GM21515 (cell line): ENCODE results near the gene BCL11A.
"Not testable (repeated sequence)": the region's sequence is repeated elsewhere in the genome, so short reads cannot be mapped to it uniquely, and the experiment has no call there.

Experiments used
- ATAC-seq: cut with Tn5 transposase; IDR thresholded peaks from one replicate; pipeline ENCODE4 v1.9.1; 2021; ENCODE audit not compliant: unreplicated experiment

The BCL11A gene

DNA sequence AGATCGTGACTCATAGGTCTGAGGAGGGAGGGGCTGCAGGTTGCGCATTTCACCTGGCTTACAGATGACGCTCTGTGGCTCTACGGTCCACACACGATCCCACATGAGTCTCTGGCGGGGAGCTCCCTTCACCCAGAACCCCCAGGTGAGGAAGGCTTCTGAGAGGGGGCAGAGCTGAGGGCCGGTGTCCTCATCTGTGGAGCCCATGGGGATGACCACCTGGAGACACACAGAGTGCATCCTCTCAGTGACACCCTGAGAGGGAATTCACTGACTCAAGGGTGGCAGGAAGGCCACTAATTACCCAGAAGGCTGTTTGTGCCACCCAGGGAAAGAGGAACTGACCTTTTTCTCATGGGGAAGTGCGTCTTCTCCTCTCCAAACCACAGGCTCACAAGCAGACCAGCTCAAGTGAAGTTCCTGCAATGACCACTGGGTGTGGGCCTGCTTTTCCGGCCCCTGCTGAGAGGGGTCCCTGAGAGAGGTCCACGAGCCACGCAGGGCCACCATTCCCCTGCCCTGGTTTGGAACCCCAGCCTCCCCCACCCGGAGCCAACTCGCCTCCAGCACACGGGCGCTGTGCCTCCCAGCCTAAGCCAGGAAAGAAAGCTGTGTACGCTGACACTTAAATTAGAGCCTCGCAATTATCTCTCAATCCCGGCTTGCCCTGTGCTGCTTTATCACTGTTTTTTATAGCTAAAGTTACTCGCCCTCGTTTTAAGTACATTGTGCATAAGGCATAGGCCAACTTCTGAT, 114.1 kb downstream of the BCL11A start:
- peak; percentile 97 for ATAC-seq

DNA sequence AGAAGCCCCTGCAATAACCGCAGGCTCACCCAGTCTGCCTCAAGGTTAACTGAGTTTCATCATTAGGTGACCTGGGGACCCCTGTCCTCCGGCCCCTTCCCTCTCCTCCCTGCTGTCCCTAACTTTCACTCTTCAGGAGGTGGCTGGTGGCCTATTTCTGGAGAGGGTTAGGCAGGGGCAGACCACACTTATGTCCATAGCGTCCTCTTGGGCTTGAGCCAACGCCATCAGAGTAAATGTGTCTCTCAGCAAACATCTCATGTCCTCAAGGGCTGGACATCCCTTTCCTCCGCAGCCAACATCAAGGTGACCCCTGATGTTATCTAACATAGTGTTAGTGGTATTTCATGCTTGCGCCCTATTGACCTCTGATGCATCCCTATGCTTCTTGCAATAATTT, 114.8 kb downstream of the BCL11A start:
- ATAC-seq = no peak

DNA sequence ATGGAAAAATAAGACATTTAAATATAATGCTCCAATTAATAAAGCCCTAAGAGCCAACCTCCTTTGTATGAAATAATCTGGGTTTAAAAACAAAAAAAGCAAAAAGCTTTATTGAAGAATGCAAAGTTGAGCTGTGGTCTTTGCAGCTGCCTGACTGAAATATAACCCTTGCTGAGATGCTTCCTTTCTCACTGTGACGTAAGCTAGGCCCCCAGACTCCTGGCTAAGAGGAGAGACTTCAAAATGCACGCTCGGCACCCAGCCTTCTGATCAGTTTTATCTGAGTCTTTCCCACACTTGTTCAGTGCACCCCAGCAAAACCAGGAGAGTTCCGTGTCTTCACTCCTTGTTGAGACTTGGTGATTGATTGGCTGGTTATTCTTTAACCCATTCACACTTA, 115.3 kb downstream of the BCL11A start:
- no peak for ATAC-seq

DNA sequence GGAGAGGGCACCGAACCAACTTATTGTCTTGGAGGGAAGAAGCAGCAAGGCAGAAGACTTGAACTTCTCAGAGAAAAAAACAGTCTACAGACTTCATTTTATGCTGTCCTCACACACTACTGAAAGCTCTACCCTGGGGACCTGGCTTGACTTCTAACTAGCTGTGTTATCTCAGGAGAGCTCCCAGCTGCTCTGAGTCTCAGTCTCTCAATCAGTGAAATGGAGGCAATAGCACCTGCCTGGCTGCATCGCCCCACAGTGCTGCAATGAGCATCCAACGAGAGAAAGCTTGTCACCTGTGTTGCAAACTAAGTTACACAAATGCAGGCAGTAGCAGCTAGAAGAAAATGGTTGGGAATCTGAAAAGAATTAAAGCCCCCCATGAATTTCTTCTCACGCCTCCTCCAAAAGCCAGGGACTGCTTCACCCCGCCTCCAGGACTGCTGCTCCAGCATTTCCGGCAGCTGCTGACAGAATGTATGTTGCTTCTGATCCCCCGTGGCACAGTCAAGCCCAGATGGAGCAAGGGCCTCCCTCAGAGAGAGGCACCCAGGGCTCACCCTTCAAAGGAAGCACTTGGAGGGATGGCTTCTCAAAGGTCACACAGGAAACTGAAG, 116.3 kb downstream of the BCL11A start:
- no peak for ATAC-seq

DNA sequence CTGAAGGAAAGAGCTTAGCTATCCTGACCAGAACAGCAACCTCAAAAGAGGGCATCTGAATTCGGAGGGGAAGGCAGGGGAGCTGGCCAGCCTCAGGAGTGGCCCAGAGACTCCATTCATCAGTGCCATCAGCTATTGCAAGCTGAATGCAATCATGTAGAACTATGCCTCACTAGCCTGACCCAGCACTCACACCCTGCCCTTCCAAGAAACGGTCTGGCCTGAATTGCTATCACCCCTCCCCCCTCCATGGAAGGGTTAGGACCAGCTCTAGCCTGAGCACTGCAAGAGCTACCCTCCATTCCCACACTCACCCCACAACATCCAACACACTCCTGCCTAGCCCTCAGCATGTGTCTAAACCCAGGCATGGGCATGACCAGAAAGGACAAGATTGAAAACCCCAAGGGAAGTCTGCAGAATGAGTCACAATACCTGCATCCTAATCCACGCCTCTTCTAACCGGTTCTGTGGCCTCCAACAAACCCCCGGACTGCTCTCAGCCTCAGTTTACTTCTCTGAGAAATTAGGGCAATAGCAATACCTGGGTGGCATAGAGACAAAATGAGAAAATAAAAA, 120.3 kb downstream of the BCL11A start:
- ATAC-seq = no peak

DNA sequence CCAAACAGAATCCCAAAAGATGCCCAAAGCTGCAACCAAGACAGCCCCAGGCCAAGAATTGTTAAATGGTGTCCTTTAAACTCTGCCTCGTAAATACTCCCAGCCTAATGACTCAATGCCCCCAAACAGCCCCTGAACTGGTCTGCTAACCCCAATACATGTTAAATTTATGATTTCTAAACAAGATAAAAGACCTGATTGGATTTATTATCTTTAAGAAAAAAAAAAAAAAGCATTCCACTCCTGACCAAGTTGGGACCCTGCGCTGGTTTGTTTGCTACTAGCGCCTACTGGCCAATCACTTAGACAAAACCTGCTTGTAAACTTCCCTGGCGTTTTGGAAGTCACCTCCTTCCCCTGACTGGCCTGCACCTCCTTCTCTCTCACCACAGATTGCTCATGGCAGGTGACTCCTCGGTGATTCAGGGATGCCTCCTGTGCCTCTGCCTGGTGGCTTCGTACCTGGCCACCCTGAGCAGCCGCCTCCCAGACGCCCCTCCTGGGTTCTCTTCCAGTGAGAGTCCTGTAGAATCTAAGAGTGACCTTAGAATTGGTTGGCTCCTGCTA, 121.3 kb downstream of the BCL11A start:
- ATAC-seq = no peak

DNA sequence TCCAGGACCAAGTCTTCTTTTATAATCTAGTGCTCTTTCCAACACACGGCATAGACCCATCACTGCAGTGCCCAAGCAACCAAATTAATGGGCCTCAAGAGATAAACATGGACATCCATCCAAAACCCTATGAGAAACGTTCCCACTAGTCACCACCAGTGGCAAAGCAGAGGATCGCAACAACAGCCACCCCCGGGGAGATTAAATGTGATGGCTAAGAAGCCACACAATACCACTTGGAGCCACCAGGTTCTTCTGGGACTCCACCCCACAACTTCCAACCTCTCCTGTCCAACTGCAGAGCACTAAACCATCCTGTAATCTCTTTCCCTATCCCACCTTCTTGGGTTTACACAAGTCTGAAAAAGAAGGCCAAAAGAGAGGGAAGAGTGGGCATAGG, 123.8 kb downstream of the BCL11A start:
- no peak for ATAC-seq

DNA sequence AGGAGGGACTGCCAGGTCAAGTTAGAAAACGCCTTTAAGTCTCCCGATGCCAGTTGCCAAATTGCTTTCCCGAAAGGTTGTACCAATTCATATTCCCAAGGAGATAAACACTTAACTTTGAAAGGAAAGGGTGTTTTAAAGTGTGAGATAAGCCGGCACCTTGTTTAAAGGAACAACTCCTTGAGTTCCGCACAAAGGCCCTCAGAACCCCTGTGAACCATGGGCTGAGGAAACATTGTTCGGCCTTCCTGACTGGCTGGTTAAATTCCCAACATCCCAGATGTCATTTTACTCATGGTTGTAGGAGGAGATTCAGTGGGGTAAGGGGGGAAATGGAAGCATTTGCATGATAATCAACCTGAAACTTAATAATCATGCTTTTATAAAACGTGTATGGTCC, 126.6 kb downstream of the BCL11A start:
- ATAC-seq = no peak

DNA sequence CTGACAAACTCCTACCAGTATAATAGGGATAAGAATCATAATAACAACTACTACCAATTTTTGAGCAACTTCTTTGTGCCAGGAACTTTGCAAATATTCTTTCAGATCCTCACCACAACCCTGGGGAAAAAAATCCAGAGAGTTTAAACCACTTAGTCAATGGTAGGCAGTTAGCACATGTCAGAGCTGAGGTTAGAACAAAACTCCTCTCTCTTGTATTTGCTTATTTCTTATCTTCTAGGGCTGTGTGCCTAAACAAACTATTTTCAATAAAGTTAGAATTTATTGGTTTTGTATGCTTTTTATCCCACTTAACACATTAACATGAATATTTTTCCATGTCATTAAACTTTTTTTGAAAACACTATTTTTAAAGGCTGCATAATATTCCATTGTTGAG, 127.1 kb downstream of the BCL11A start:
- ATAC-seq = no peak

DNA sequence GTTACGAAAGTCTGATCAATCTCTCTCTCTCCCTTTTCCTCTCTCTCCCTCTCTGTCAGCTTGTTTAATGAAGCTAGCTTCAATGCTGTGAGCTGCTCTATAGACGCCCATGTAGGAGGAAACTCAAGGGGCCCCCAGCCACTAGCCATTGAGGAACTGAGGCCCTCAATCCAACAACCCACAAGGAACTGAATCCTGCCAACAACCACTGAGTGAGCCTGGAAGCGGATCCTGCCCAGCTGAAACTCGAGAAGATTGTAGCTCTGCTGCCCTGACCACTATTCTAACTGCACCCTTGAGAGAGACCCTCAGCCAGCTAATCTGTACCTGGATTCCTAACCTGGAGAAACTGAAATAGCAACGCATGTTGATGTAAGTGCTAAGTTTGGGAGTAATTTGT, 129.2 kb downstream of the BCL11A start:
- no peak for ATAC-seq

DNA sequence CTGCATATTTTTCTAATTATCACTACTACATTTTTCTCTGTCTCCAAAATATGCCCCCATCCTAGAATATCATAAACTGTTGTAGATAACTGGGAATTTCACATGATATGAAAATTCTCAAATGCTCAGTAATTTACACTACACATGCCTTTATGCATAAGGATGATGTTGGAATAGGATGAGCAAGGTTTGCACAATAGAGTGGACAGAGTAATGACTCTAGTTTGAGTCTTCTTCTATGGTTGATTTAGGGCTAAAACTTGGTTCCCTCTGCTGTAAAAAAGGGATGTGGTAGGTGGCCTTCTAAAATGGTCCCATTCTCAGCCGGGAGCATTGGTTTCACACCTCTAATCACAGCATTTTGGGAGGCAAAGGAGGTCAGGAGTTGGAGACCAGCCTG, 129.9 kb downstream of the BCL11A start:
- ATAC-seq = no peak

DNA sequence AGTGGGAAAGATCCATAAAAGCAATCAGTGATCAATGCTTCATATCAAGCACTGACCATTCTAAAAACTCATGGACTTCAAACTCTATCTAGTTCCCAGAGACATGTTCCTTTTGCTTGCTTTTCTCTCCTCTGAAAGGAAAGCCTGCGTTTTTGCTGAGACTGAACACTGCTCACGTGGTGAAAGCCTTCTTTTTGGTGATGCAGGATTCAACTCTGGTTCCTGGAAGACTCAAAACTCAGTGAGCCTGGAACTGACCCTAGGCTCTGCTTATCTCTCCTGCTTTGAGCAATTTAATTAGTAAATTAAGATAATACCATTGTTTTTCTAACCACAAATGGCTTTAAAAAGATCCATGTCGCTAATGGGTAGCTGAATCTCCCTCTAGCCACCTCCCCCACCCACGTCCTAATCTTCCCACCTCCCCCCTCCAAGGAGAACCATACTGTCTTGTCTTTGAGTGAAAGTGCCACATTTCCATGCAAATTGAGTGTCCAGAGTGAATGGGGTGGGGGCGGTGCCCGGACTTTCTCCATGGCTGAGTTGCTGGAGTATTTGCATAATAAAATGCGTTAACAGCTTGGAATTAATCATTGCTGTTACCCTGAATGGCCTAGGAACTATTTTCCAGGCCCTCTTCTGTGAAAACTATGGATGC, 130.5 kb downstream of the BCL11A start:
- no peak for ATAC-seq

DNA sequence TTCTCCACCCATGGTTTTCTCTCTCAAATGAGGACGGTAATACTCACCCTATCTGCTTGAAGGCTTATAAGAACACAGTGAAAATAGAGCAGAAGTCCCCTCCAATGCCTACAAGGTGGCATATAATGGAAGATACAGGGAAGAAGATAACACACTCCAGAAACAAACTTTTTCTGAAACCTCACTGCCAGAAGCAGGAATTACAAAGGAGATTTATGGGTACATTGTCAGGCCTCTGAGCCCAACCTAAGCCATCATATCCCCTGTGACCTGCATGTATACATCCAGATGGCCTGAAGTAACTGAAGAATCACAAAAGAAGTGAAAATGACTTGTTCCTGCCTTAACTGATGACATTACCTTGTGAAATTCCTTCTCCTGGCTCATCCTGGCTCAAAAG, 136.2 kb downstream of the BCL11A start:
- ATAC-seq = not testable (repeated sequence)

DNA sequence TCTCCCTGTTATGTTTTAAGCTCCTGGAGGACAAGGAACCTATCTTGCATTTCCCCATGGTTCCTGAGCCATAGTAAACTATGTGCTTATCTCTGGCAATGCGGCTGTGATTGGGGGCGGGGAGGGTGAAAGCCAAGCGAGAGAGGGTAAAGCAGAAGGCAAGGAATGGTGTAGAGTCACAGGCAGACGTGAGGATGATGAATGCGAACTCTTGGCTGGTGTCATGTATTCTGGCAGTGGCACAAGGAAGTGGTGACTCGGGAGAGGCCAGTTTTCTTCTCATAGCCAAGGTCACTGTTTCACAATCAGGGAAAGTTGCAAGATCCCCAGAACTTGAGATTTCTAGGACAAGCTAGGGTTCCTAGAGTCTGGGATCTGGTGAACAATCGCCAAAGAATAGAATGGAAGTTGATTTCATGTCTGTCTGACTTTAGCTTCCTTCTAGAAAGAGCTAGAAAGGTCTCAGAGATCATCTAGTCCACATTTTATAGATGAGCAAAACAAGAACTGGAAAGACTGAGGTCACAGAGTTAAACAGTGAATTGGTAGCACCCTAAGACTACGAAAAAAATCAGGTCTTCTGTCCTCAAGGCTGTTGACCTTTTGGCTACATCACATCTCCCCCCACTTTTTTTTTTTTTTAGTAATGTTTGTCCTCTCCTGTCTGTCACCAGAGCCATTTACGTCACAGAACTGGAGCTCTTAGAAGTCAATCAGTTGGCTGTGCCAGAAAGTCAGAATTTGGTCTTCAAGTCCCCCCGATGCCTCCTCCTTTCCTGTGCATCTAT, 137.0 kb downstream of the BCL11A start:
- ATAC-seq = no peak

DNA sequence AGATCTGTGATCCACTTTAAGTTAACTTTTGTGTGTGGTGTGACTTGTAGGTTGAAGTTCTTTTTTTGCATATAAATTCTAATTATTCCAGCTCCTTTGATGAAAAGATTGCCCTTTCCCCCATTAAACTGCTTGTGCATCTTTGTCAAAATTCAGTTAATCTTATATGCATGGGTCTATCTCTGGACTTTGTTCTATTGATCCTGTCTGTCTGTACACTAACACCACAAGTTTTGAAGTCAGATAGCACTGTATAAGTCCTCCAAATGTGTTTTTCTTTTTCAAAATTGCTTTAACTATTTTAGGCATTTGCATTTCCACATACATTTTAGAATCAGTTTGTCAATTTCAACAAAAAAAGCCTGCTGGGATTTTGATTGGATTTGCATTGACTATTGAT, 137.6 kb downstream of the BCL11A start:
- no peak for ATAC-seq

DNA sequence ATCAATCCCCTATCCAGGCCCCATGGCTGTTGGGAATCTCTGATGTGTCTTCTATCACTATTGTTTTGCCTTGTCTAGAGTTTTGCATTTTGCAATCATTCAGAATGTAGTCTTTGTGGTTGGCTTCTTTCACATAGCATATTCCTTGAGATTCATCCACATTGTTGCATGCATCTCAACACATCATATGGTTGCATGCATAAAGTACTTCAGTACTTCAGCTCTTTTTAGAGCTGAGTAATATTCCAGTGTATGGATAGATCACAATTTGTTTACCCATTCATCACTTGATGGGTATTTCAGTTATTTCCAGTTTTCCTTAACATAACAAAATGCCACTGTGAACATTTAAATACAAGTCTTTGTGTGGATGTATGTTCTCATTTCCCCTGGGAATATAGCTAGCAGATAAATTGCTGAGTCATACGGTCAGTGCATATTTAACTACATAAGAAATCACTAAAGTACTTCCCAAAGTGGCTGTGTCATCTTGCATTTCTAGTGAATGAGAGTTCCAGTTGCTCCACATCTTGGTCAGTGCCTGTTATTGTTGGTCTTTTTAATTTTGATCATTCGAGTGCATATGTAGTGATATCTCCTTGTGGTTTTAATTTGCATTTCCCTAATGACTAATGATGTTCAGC, 138.8 kb downstream of the BCL11A start:
- ATAC-seq = no peak

DNA sequence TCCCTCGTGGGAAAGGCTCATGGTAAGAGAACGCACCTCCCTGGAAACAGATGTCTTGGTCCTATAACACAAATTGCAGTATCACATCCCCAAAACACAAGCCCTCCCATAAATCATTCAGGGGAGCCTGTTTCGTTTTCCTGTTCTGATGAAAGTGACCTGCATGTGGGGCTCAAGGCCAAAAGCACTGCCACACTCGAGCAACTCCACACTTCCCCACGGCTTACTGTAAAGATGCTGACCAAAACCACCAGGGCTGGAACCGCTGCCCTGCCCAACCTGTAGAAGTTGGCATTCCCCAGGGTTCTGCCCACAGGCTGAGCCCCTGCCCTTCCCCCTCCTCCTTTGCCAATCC, 139.7 kb downstream of the BCL11A start:
- ATAC-seq = peak; percentile 76

DNA sequence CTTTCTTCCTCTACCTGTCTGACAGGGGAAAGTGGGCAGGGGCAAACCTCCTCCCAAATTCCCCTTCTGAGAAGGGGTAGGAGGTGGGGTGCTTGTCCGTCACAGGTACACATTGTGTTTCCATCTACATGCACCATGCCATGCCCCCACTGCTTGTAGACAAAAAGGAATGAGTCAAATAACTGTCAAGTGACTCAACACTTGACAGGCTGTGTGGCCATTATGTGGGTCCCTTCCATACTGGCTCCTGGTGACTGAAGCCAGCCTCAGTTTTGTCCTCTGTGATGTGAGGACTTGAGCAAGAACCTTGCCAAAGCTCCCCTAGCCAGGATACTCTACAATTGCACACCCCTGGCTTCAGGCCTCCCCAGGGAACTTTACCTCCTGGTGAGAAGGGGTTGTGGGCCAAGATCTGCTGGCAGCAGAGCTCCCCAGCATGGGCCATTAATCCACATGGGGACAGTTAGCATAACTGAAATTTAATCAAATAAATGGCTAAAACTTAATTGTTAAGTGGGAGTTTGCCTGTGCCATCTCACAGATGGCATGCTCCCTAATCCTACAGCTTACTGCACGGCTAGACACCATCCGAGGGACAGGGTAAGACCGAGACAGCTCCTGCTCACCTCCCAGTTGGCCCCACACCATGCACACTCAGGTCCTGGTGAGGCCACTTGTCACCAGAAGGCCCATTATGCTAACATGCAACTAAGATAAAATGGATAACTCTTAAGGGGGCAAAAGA, 140.2 kb downstream of the BCL11A start:
- ATAC-seq = peak; percentile 9

DNA sequence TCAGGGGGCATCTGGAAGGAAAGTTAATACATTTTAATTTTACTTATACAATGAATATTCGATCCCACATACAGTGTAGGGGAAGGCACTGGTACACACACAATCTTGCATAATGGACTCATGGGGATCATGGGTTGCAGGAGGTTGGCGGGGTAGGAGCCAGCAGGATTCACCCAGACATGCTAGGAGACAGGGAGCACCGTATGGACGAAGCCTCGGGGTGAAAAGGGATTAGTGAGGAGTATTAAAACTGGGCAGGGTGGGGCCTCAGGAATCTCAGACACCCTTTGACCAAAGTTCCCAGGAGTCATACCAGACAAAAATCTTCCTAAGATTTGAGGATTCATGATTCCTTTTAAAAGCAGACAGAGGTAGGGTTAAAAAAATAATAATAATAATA, 140.8 kb downstream of the BCL11A start:
- ATAC-seq = no peak

DNA sequence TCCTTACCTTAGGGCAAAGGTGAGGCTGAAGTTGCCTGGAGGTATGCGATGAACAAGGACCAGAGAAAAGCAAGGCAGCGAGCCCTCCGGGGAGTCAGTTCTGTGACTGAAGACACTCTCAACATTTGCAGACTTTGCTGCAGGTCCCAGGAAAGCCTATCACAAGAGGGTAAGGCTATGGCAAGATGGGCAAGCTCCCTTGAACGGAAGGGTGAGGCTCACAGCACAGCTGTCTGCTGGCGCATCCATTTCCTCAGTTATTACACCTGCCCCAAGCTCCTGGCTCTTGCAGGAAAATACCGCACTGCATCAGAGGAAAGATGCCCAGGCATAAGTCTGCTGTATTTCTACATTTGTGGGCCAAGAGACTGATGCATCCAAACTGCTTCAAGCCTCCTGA, 141.4 kb downstream of the BCL11A start:
- ATAC-seq = no peak
